OCI-M1 (cell line): ENCODE measurements around the gene LRRC7.
A peak's percentile ranks its signal among the peaks of the same experiment; 100 is the strongest.

Experiments used
- DNase-seq: peaks from one replicate; lab custom pipeline; 2025; lab: John Stamatoyannopoulos, UW

Gene LRRC7

GRCh38 chr1:69589799-69590198 lies 22.1 kb downstream of the LRRC7 start:
- no peak for DNase-seq

GRCh38 chr1:69592341-69592740 lies 24.6 kb downstream of the LRRC7 start:
- DNase-seq: no peak

GRCh38 chr1:69595486-69595885 lies 27.8 kb downstream of the LRRC7 start:
- DNase-seq: no peak

- peak; percentile 53 for DNase-seq
Observed at GRCh38 chr1:69611316-69611715, 43.6 kb downstream of the LRRC7 start.

- no peak for DNase-seq
Observed at GRCh38 chr1:69613414-69613813, 45.7 kb downstream of the LRRC7 start.

GRCh38 chr1:69638673-69639072 lies 71.0 kb downstream of the LRRC7 start:
- DNase-seq: no peak

- peak; percentile 68 for DNase-seq
Observed at GRCh38 chr1:69639159-69639558, 71.4 kb downstream of the LRRC7 start.

- DNase-seq: no peak
Observed at GRCh38 chr1:69643266-69643665, 75.5 kb downstream of the LRRC7 start.

- DNase-seq: no peak
Observed at GRCh38 chr1:69645477-69645876, 77.8 kb downstream of the LRRC7 start.

GRCh38 chr1:69648486-69648885 lies 80.8 kb downstream of the LRRC7 start:
- DNase-seq: no peak

- DNase-seq: no peak
Observed at GRCh38 chr1:69649383-69649990, 81.8 kb downstream of the LRRC7 start.

GRCh38 chr1:69650779-69651178 lies 83.1 kb downstream of the LRRC7 start:
- no peak for DNase-seq

GRCh38 chr1:69651656-69652055 lies 83.9 kb downstream of the LRRC7 start:
- DNase-seq: no peak

GRCh38 chr1:69657971-69658370 lies 90.2 kb downstream of the LRRC7 start:
- DNase-seq: no peak

- peak; percentile 52 for DNase-seq
Observed at GRCh38 chr1:69661686-69662085, 94.0 kb downstream of the LRRC7 start.

GRCh38 chr1:69662321-69662720 lies 94.6 kb downstream of the LRRC7 start:
- no peak for DNase-seq

- no peak for DNase-seq
Observed at GRCh38 chr1:69671363-69672010, 103.8 kb downstream of the LRRC7 start.

GRCh38 chr1:69673321-69673720 lies 105.6 kb downstream of the LRRC7 start:
- DNase-seq: peak; percentile 62

- no peak for DNase-seq
Observed at GRCh38 chr1:69679965-69680364, 112.2 kb downstream of the LRRC7 start.

- DNase-seq: no peak
Observed at GRCh38 chr1:69686367-69686984, 118.8 kb downstream of the LRRC7 start.

GRCh38 chr1:69688193-69688592 lies 120.5 kb downstream of the LRRC7 start:
- DNase-seq: peak; percentile 91

- DNase-seq: no peak
Observed at GRCh38 chr1:69691179-69691578, 123.5 kb downstream of the LRRC7 start.

GRCh38 chr1:69693921-69694675 lies 126.4 kb downstream of the LRRC7 start:
- no peak for DNase-seq
